Astrocyte (in vitro differentiated cells and primary cell): ENCODE results near the gene HSD17B3. TPM values are rescaled to one million over a fixed set of nuclear protein-coding genes. Genes with fewer than 3 reads are reported as not detected.

Experiments used
- DNase-seq: peaks from one replicate; pipeline ENCODE4 v3.0.0-alpha.2; 2010; ENCODE audit warnings: low read depth
- FAIRE-seq: peaks from 2 replicates; lab custom pipeline; 2011; peaks lifted over from hg19 to GRCh38; lab: Jason Lieb, UNC
- H2AFZ ChIP-seq: 2 replicates; pipeline ENCODE4 v1.6.0; 2012; ENCODE audit warnings: low read depth, low read length, inconsistent platforms
- H3K27ac ChIP-seq: 2 replicates; pipeline ENCODE4 v1.5.1; 2011; ENCODE audit warnings: low read depth, low read length, inconsistent platforms
- H3K27me3 ChIP-seq: 2 replicates; pipeline ENCODE4 v1.6.0; 2011; ENCODE audit warnings: low read length, inconsistent platforms; ENCODE audit not compliant: insufficient read depth
- H3K36me3 ChIP-seq: 2 replicates; pipeline ENCODE4 v1.5.1; 2011; ENCODE audit warnings: low read length, inconsistent platforms; ENCODE audit not compliant: insufficient read depth
- H3K4me1 ChIP-seq: 2 replicates; pipeline ENCODE4 v1.5.1; 2011; ENCODE audit warnings: low read length, inconsistent platforms; ENCODE audit not compliant: insufficient read depth
- H3K4me2 ChIP-seq: 2 replicates; pipeline ENCODE4 v1.6.0; 2012; ENCODE audit warnings: low read length, inconsistent platforms
- H3K4me3 ChIP-seq: 2 replicates; pipeline ENCODE4 v1.5.1; 2011; ENCODE audit warnings: low read depth, mild to moderate bottlenecking, low read length, inconsistent platforms; ENCODE audit not compliant: insufficient read depth
- H3K79me2 ChIP-seq: 2 replicates; pipeline ENCODE4 v1.6.0; 2012; ENCODE audit warnings: mild to moderate bottlenecking, low read length, inconsistent platforms; ENCODE audit not compliant: insufficient read depth
- H3K9ac ChIP-seq: 2 replicates; pipeline ENCODE4 v1.6.0; 2012; ENCODE audit warnings: mild to moderate bottlenecking, low read length, inconsistent platforms
- H3K9me3 ChIP-seq: 2 replicates; pipeline ENCODE4 v1.5.1; 2012; ENCODE audit warnings: low read depth, mild to moderate bottlenecking, low read length, inconsistent platforms; ENCODE audit not compliant: insufficient read depth
- H4K20me1 ChIP-seq: 2 replicates; pipeline ENCODE4 v1.6.0; 2012; ENCODE audit warnings: low read length, inconsistent platforms; ENCODE audit not compliant: insufficient read depth
- H3K27ac Mint-ChIP-seq: one replicate; pipeline ENCODE4 v1.8.0; 2021; ENCODE audit warnings: mild to moderate bottlenecking, mixed read lengths; ENCODE audit not compliant: unreplicated experiment
- H3K27me3 Mint-ChIP-seq: one replicate; pipeline ENCODE4 v1.8.0; 2021; ENCODE audit warnings: low read depth, mixed read lengths; ENCODE audit not compliant: unreplicated experiment
- H3K36me3 Mint-ChIP-seq: one replicate; pipeline ENCODE4 v1.8.0; 2021; ENCODE audit warnings: low read depth, mixed read lengths; ENCODE audit not compliant: unreplicated experiment
- H3K4me1 Mint-ChIP-seq: one replicate; pipeline ENCODE4 v1.8.0; 2021; ENCODE audit warnings: low read depth, mixed read lengths; ENCODE audit not compliant: unreplicated experiment
- H3K4me3 Mint-ChIP-seq: one replicate; pipeline ENCODE4 v1.8.0; 2021; ENCODE audit warnings: mild to moderate bottlenecking, moderate library complexity, mixed read lengths; ENCODE audit not compliant: unreplicated experiment
- H3K9me3 Mint-ChIP-seq: one replicate; pipeline ENCODE4 v1.8.0; 2021; ENCODE audit warnings: mild to moderate bottlenecking, mixed read lengths; ENCODE audit not compliant: unreplicated experiment
- CTCF ChIP-seq: IDR thresholded peaks from 2 replicates; pipeline ENCODE4 v1.5.1; 2011; ENCODE audit warnings: low read depth, mild to moderate bottlenecking, inconsistent platforms, low read length, moderate library complexity; ENCODE audit not compliant: insufficient read depth
- EZH2 ChIP-seq: IDR thresholded peaks from 2 replicates; pipeline ENCODE4 v1.6.1; 2012; ENCODE audit warnings: mild to moderate bottlenecking, low read length, inconsistent platforms; ENCODE audit not compliant: insufficient read depth
- total RNA-seq: library from RNA; stranded (reverse); gene quantifications from 2 replicates; pipeline ENCODE4 v1.2.1, GENCODE V29; 2021

The HSD17B3 gene
- total RNA-seq, 1 donor from 2014 or later: not detected

- Mint-ChIP-seq H3K4me1 (peaks cover 5% of the 10 kb centered on the region), H3K27ac (no peak overlapping the region), H3K9me3 (peaks cover 9% of the 10 kb centered on the region), H3K36me3 (no peaks in the 10 kb centered on the region), H3K4me3 (no peak overlapping the region), H3K27me3 (peaks cover 38% of the 10 kb centered on the region)
- no peak for TF ChIP-seq EZH2
- no peak overlapping the region for H3K4me3 ChIP-seq
- H3K9ac ChIP-seq: no peak overlapping the region
- no peaks in the 10 kb centered on the region for H4K20me1 ChIP-seq
- no peaks in the 10 kb centered on the region for H3K9me3 ChIP-seq
- peaks cover 8% of the 10 kb centered on the region for H3K27me3 ChIP-seq
- FAIRE-seq (no peak), DNase-seq (no peak)
- no peak overlapping the region for H3K27ac ChIP-seq
- H3K4me1 ChIP-seq: no peaks in the 10 kb centered on the region
- no peak overlapping the region for H3K4me2 ChIP-seq
- H3K36me3 ChIP-seq: no peaks in the 10 kb centered on the region
- H2AFZ ChIP-seq: no peak overlapping the region
- no peaks in the 10 kb centered on the region for H3K79me2 ChIP-seq
Measured at GRCh38 chr9:96202971-96203780, 98.8 kb downstream of the HSD17B3 start.

GRCh38 chr9:96201140-96201539 lies 100.8 kb downstream of the HSD17B3 start:
- peaks cover 8% of the 10 kb centered on the region for H3K27me3 ChIP-seq

GRCh38 chr9:96199006-96199405 lies 103.0 kb downstream of the HSD17B3 start:
- Mint-ChIP-seq H3K9me3 (peaks cover 5% of the 10 kb centered on the region), H3K4me3 (no peak overlapping the region), H3K27ac (no peak overlapping the region), H3K4me1 (peaks cover 5% of the 10 kb centered on the region), H3K36me3 (no peaks in the 10 kb centered on the region), H3K27me3 (peaks cover 46% of the 10 kb centered on the region)
- Histone ChIP-seq H3K79me2 (no peaks in the 10 kb centered on the region), H3K27me3 (peaks cover 10% of the 10 kb centered on the region), H4K20me1 (no peaks in the 10 kb centered on the region), H3K4me3 (no peak overlapping the region), H3K4me2 (no peak overlapping the region), H2AFZ (no peak overlapping the region), H3K9ac (no peak overlapping the region), H3K4me1 (no peaks in the 10 kb centered on the region), H3K36me3 (no peaks in the 10 kb centered on the region), H3K9me3 (no peaks in the 10 kb centered on the region), H3K27ac (no peak overlapping the region)
- TF ChIP-seq CTCF: no peak
- FAIRE-seq (no peak), DNase-seq (no peak)

More at GRCh38 chr9:96201140-96201539, 100.8 kb downstream of the HSD17B3 start:
- TF ChIP-seq EZH2 (no peak), CTCF (no peak)
- H3K4me1 Mint-ChIP-seq: peaks cover 5% of the 10 kb centered on the region
- no peaks in the 10 kb centered on the region for H4K20me1 ChIP-seq
- no peaks in the 10 kb centered on the region for H3K79me2 ChIP-seq
- no peak overlapping the region for H3K9ac ChIP-seq
- no peak overlapping the region for H3K27ac ChIP-seq
- H3K27ac Mint-ChIP-seq: no peak overlapping the region
- H2AFZ ChIP-seq: no peak overlapping the region
- H3K4me3 Mint-ChIP-seq: no peak overlapping the region
- no peak overlapping the region for H3K4me2 ChIP-seq
- DNase-seq: no peak
- no peak for FAIRE-seq
- H3K9me3 Mint-ChIP-seq: peaks cover 6% of the 10 kb centered on the region
- no peaks in the 10 kb centered on the region for H3K36me3 ChIP-seq
- H3K4me3 ChIP-seq: no peak overlapping the region
- peaks cover 41% of the 10 kb centered on the region for H3K27me3 Mint-ChIP-seq
- no peaks in the 10 kb centered on the region for H3K9me3 ChIP-seq
- no peaks in the 10 kb centered on the region for H3K4me1 ChIP-seq
- no peaks in the 10 kb centered on the region for H3K36me3 Mint-ChIP-seq
